Epithelial cell of proximal tubule (primary cell): ENCODE results near the gene SFXN5. TPM values are rescaled to one million over a fixed set of nuclear protein-coding genes. Genes with fewer than 3 reads are reported as not detected.

Experiments used
- DNase-seq: peaks from one replicate; pipeline ENCODE4 v3.0.0-alpha.2; 2011; ENCODE audit warnings: low read depth
- H3K4me3 ChIP-seq: 2 replicates; pipeline ENCODE4 v1.5.1; 2011; ENCODE audit warnings: low read depth, mild to moderate bottlenecking, low read length
- CTCF ChIP-seq: conservative IDR thresholded peaks from 2 replicates; pipeline ENCODE4 v1.5.1; 2012; ENCODE audit warnings: low read depth, mild to moderate bottlenecking, low read length
- total RNA-seq: library from RNA; depleted of rRNA; stranded (reverse); fragments of >200 nt; gene quantifications from 2 replicates; pipeline ENCODE4 v1.2.3, GENCODE V29; 2015

SFXN5 gene
- total RNA-seq, 1 donor from 2014 or later = 8.4 TPM

DNA sequence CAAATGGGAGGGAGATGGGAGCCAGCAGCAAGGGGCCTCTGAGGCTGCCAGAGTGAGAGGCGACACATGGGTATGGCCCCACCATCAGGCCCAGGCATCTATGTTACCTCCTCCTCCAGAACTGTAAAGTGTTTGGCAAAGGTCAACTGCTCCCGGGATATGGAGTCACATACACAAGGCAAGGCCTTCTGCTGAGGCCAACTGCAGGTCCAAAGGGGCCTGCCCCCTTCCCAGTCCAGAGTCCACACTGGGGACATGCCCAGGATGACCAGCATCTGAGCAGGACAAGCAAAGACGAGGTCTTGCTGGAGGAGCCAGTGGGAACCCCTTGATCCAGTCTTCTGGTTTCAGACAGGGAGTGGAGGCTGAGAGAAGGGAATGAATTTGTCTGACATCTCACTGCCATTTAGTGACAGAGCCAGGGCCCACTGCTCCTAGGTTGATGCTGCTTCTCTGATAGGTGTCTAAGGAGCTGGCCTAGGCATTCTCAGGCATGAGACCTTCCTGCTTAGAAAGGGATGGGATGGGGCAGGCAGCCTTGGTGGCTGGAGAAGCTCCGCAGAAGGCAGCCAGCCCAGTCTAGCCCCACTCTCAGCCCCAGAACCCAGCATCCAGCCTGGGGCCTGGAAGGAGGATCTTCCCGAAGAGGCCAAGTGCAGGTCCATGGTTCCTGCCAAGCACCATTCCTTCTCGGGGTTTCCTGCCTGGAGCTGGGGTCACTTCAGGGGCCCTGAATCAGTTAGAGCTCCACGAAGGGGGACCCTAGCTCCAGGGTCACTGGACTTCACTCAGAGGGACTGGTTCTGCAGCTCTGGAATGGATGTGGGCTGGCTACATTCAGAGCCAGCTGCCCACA is 127.7 kb downstream of the SFXN5 start:
- no peak for TF ChIP-seq CTCF
- H3K4me3 ChIP-seq = no peak overlapping the region
- no peak for DNase-seq

- TF ChIP-seq CTCF = no peak
- H3K4me3 ChIP-seq = no peak overlapping the region
- no peak for DNase-seq
These were observed 128.6 kb downstream of the SFXN5 start for GRCh38 chr2:72942881-72943418.

- no peak for TF ChIP-seq CTCF
- DNase-seq = no peak
- H3K4me3 ChIP-seq = no peak overlapping the region
These were observed 129.2 kb downstream of the SFXN5 start for GRCh38 chr2:72942293-72942692.

GRCh38 chr2:72940786-72941185 is 130.7 kb downstream of the SFXN5 start:
- TF ChIP-seq CTCF = no peak
- no peak overlapping the region for H3K4me3 ChIP-seq
- DNase-seq = no peak

DNA sequence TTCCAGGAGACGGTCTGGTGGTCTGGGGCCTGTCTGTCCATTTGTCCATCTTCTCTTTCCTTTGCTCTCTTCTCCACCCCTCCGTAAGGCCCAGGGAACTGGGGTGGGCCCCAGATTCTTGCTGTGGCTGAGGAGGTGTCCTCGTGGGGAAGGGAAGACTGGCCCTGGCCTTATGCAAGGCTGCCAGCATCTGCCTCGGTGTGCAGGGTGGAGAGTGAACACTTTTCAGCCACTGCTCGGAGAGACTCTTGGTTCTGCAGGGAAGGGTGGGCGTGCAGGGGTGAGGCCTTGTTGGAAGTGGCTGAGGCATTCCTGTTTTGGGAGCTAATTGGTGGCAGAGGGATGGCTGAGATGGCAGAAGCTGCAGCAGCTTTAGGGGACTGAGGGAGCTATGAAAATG is 131.2 kb downstream of the SFXN5 start:
- DNase-seq = no peak
- no peak for TF ChIP-seq CTCF
- no peak overlapping the region for H3K4me3 ChIP-seq

DNA sequence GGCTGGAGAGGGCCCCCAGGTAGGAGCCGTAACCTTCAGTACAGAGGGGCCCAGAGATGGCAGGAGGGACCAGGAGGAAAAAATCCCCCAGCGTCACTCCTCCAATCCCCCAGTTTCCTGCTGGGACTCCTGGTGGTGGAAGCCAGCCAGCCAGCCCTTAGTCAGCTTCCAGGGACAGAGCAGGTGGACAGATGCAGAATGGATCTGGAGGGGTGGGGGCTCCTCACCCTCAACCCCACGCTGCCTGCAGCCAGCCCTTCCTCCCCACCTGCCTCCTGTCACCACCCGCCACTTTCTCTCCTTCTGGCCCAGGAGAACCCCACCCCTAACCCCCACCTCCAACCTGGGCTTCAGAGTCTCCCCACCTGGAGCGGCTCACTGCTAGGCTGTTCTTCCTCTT is 133.1 kb downstream of the SFXN5 start:
- no peak for TF ChIP-seq CTCF
- H3K4me3 ChIP-seq = no peak overlapping the region
- no peak for DNase-seq

- TF ChIP-seq CTCF = no peak
These were observed 134.2 kb downstream of the SFXN5 start for GRCh38 chr2:72937356-72937669.

More at GRCh38 chr2:72937356-72937669, 134.2 kb downstream of the SFXN5 start:
- DNase-seq = no peak
- H3K4me3 ChIP-seq = no peak overlapping the region
